ENCODE results near the gene PANK2. TPM values are rescaled to one million over a fixed set of nuclear protein-coding genes. Genes with fewer than 3 reads are reported as not detected.
"Not testable (repeated sequence)": the region's sequence is repeated elsewhere in the genome, so short reads cannot be mapped to it uniquely, and the experiment has no call there.

PANK2 gene
- total and polyA plus RNA-seq, 2 donors (not counting 1 experiment from before 2014, with no cell fraction given) = 33.7 to 51.7 TPM

DNA sequence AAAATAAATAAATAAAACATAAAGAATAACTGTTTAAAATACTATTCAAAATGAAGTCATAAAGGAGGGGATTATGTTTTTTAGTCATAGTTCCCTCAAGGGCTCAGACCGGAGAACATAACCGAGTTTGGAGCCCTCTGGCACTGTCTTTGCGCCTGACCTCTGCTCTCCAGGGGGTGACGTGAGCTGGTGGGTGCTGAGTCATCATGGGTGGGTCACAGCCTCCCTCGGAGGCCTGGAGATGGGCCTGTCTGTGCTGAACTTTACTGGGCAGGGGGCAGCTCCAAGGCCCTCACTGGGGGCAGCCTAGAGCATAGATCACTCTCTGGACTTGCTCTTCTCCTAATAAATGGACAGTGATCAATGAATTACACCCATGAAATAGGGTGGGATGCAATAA, 45.7 kb upstream of the PANK2 start:
- Histone ChIP-seq H3K27ac (ENCODE audit: insufficient read depth, low read length) (no peak overlapping the region), H2AFZ (ENCODE audit: low read length) (no peak overlapping the region)

DNA sequence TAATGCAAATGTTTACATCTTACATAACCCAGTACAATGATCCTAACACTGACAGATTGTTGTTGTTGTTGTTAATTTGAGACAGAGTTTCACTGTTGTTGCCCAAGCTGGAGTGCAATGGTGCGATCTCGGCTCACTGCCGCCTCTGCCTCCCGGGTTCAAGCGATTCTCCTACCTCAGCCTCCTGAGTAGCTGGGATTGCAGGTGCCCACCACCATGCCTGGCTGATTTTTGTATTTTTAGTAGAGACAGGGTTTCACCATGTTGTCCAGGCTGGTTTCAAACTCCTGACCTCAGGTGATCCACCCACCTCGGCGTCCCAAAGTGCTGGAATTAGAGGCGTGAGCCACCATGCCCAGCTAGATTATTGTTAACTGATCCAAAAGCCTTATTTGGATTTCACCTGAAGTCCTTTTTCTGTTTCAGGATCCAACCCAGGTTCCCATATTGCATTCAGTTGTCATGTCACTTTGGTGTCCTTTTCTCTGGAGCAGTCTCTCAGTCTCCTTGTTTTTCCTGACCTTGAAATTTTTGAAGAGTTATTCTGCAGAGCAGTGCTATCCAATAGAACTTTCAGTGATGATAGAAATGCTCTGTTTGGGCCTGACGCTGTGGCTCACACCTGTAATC, 45.1 kb upstream of the PANK2 start:
- not testable (repeated sequence) for H3K4me1 ChIP-seq (ENCODE audit: control insufficient read depth, extremely low read depth, insufficient read depth, low read length); H4K20me1 ChIP-seq (ENCODE audit: control insufficient read depth, extremely low read depth, insufficient read depth, low read length); H3K27me3 ChIP-seq (ENCODE audit: control insufficient read depth, insufficient read depth, low read length); DNase-seq (ENCODE audit: low read depth in 2 of 2); H2AFZ ChIP-seq (ENCODE audit: low read length); H3K4me3 ChIP-seq (replicated peaks in 1 of 4; ENCODE audit: control extremely low read depth in 1 of 4, insufficient read depth in 1 of 4, low read depth in 3 of 4, low read length in 4 of 4); H3K27ac ChIP-seq (ENCODE audit: insufficient read depth, low read length); H3K9ac ChIP-seq (ENCODE audit: insufficient read depth, low read length); H3K9me3 ChIP-seq (ENCODE audit: control insufficient read depth, insufficient read depth, low read depth, low read length); H3K4me2 ChIP-seq (ENCODE audit: extremely low read depth, insufficient read depth, low read length); H3K36me3 ChIP-seq (ENCODE audit: control insufficient read depth, insufficient read depth, low read length)
- peaks cover 26% of the 10 kb centered on the region for H3K79me2 ChIP-seq (ENCODE audit: control insufficient read depth, insufficient read depth, low read length)

More for the DNA sequence above, 45.7 kb upstream of the PANK2 start:
- Histone ChIP-seq H3K4me1 (ENCODE audit: control insufficient read depth, extremely low read depth, insufficient read depth, low read length) (peaks cover 7% of the 10 kb centered on the region), H3K4me2 (ENCODE audit: extremely low read depth, insufficient read depth, low read length) (no peak overlapping the region), H3K4me3 (replicated peaks in 1 of 4; ENCODE audit: control extremely low read depth in 1 of 4, insufficient read depth in 1 of 4, low read depth in 3 of 4, low read length in 4 of 4) (no peak overlapping the region), H3K9ac (ENCODE audit: insufficient read depth, low read length) (no peak overlapping the region), H3K9me3 (ENCODE audit: control insufficient read depth, insufficient read depth, low read depth, low read length) (no peaks in the 10 kb centered on the region), H3K27me3 (ENCODE audit: control insufficient read depth, insufficient read depth, low read length) (no peaks in the 10 kb centered on the region), H3K79me2 (ENCODE audit: control insufficient read depth, insufficient read depth, low read length) (peaks cover 21% of the 10 kb centered on the region), H3K36me3 (ENCODE audit: control insufficient read depth, insufficient read depth, low read length) (no peaks in the 10 kb centered on the region), H4K20me1 (ENCODE audit: control insufficient read depth, extremely low read depth, insufficient read depth, low read length) (no peaks in the 10 kb centered on the region)
- peak; percentile 45 to 91 for DNase-seq (ENCODE audit: low read depth in 2 of 2)
- no peak for TF ChIP-seq EZH2 (IDR thresholded peaks at IDR 0.05; ENCODE audit: low read length, missing control alignments)
- TF ChIP-seq, protein P1, sequence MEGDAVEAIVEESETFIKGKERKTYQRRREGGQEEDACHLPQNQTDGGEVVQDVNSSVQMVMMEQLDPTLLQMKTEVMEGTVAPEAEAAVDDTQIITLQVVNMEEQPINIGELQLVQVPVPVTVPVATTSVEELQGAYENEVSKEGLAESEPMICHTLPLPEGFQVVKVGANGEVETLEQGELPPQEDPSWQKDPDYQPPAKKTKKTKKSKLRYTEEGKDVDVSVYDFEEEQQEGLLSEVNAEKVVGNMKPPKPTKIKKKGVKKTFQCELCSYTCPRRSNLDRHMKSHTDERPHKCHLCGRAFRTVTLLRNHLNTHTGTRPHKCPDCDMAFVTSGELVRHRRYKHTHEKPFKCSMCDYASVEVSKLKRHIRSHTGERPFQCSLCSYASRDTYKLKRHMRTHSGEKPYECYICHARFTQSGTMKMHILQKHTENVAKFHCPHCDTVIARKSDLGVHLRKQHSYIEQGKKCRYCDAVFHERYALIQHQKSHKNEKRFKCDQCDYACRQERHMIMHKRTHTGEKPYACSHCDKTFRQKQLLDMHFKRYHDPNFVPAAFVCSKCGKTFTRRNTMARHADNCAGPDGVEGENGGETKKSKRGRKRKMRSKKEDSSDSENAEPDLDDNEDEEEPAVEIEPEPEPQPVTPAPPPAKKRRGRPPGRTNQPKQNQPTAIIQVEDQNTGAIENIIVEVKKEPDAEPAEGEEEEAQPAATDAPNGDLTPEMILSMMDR (conservative IDR thresholded peaks at IDR 0.05 in 1 of 2, IDR thresholded peaks at IDR 0.05 in 1 of 2; ENCODE audit: low read depth in 1 of 2, low read length in 2 of 2) = peak in 1 of 2 donors; percentile 1

DNA sequence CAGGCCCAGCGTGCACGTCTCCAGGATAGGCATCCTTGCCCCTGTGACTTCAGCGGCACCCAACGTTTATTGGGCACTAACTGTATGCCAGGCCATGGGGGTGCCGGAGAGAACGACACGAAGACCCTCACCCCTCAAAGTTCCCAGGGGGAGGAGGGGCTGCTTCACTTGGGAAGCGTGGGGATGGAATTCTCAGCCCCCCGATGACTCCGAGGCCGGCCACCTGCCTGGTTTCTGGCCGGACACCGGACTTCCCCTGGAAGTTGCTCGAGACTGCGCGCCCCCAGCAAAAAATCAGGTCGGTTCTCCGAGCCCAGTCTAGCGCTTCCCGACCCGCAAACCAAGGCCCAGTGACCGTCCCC, 42.8 kb upstream of the PANK2 start:
- Histone ChIP-seq H3K9me3 (ENCODE audit: control insufficient read depth, insufficient read depth, low read depth, low read length) (no peaks in the 10 kb centered on the region), H3K4me3 (replicated peaks in 1 of 4; ENCODE audit: control extremely low read depth in 1 of 4, insufficient read depth in 1 of 4, low read depth in 3 of 4, low read length in 4 of 4) (peak overlapping the region; percentile 67 to 96 (median 93)), H3K36me3 (ENCODE audit: control insufficient read depth, insufficient read depth, low read length) (no peaks in the 10 kb centered on the region), H3K27ac (ENCODE audit: insufficient read depth, low read length) (peak overlapping the region; percentile 83), H3K27me3 (ENCODE audit: control insufficient read depth, insufficient read depth, low read length) (no peaks in the 10 kb centered on the region), H3K4me1 (ENCODE audit: control insufficient read depth, extremely low read depth, insufficient read depth, low read length) (peaks cover 7% of the 10 kb centered on the region), H3K79me2 (ENCODE audit: control insufficient read depth, insufficient read depth, low read length) (peaks cover 31% of the 10 kb centered on the region), H4K20me1 (ENCODE audit: control insufficient read depth, extremely low read depth, insufficient read depth, low read length) (no peaks in the 10 kb centered on the region), H2AFZ (ENCODE audit: low read length) (peak overlapping the region; percentile 65), H3K4me2 (ENCODE audit: extremely low read depth, insufficient read depth, low read length) (peak overlapping the region; percentile 100), H3K9ac (ENCODE audit: insufficient read depth, low read length) (peak overlapping the region; percentile 91)
- no peak for TF ChIP-seq EZH2 (IDR thresholded peaks at IDR 0.05; ENCODE audit: low read length, missing control alignments)
- TF ChIP-seq, protein P1 (conservative IDR thresholded peaks at IDR 0.05 in 1 of 2, IDR thresholded peaks at IDR 0.05 in 1 of 2; ENCODE audit: low read depth in 1 of 2, low read length in 2 of 2) = no peak
- no peak for DNase-seq (ENCODE audit: low read depth in 2 of 2)
